K562 (cell line): ENCODE measurements around the gene NPAS3. TPM values are rescaled to one million over a fixed set of nuclear protein-coding genes. Genes with fewer than 3 reads are reported as not detected.

Experiments used
- ATAC-seq: fragments of 200-7000 bp; cut with Tn5 transposase; 3 replicates; pipeline ENCODE4 v1.9.1; 2020; ENCODE audit warnings: moderate library complexity
- BruUV-seq: library from RNA; stranded (reverse); fragments of 400-500 nt; replicated peaks from 2 replicates; lab custom pipeline; 2021; lab: Mats Ljungman, UMichigan
- CTCF ChIA-PET: fragments of 300-600 bp; formaldehyde crosslinking; extraction: SDS; loops from one replicate; lab custom pipeline; 2021; ENCODE audit warnings: low intra/inter-chr PET ratio; lab: Yijun Ruan, JAX
- POLR2A ChIA-PET: fragments of 300-600, 350-650 bp; sonication (Branson Sonifier 250); formaldehyde crosslinking; extraction: SDS; loops from one replicate; lab custom pipeline; 2021; ENCODE audit warnings: antibody characterized with exemption, inconsistent platforms; lab: Yijun Ruan, JAX
- DNase-seq, 4 experiments: peaks; one replicate each; pipeline versions ENCODE4 v3.0.0 to v3.0.0-alpha.2; 2011 to 2018; ENCODE audit warnings: low spot score in 3 of 4, mixed read lengths in 3 of 4; ENCODE audit errors: extremely low read depth in 1 of 4
- FAIRE-seq: peaks from 2 replicates; lab custom pipeline; 2011; peaks lifted over from hg19 to GRCh38; lab: Jason Lieb, UNC
- H2AFZ ChIP-seq: 2 replicates; pipeline ENCODE4 v1.6.0; 2011; ENCODE audit warnings: low read depth, low read length, control low read depth, inconsistent platforms
- H3K27ac ChIP-seq: fragments of 200-600 bp; 3 replicates; pipeline ENCODE4 v1.8.0; 2011; ENCODE audit warnings: low read depth, mild to moderate bottlenecking, control low read depth, inconsistent platforms, low read length, moderate library complexity, mixed read lengths; ENCODE audit errors: extremely low read depth
- H3K27me3 ChIP-seq, 2 experiments: fragments of 300-600 bp in 1 of 2; 2 replicates in 1 of 2; 3 replicates in 1 of 2; pipeline versions ENCODE4 v1.6.0 to v1.8.0; 2011; ENCODE audit warnings: inconsistent platforms in 2 of 2, low read length in 2 of 2, mild to moderate bottlenecking in 1 of 2, mixed read lengths in 1 of 2, moderate library complexity in 1 of 2; ENCODE audit not compliant: control insufficient read depth in 2 of 2, insufficient read depth in 2 of 2
- H3K36me3 ChIP-seq: fragments of 300-600 bp; 3 replicates; pipeline ENCODE4 v1.8.0; 2011; ENCODE audit warnings: mild to moderate bottlenecking, low read length, inconsistent platforms; ENCODE audit not compliant: control insufficient read depth, insufficient read depth
- H3K4me1 ChIP-seq, 2 experiments: fragments of 200-600 bp in 1 of 2; replicated peaks in 1 of 2; 2 replicates in 1 of 2; 3 replicates in 1 of 2; pipeline versions ENCODE4 v1.5.1 to v1.8.0; 2011; ENCODE audit warnings: inconsistent platforms in 2 of 2, low read length in 2 of 2, mild to moderate bottlenecking in 1 of 2, mixed read lengths in 1 of 2, moderate library complexity in 1 of 2; ENCODE audit not compliant: control insufficient read depth in 2 of 2, insufficient read depth in 2 of 2
- H3K4me2 ChIP-seq: 2 replicates; pipeline ENCODE4 v1.6.1; 2011; ENCODE audit warnings: low read length, control low read depth, inconsistent platforms, mixed read lengths; ENCODE audit not compliant: insufficient read depth
- H3K4me3 ChIP-seq: fragments of 200-600 bp; sonication (generic), shearing (Covaris generic); 2 replicates; pipeline ENCODE4 v1.5.1; 2016; ENCODE audit warnings: control low read depth, inconsistent platforms
- H3K79me2 ChIP-seq: fragments of 200-600 bp; 3 replicates; pipeline ENCODE4 v1.8.0; 2011; ENCODE audit warnings: low read length, inconsistent platforms; ENCODE audit not compliant: control insufficient read depth, insufficient read depth
- H3K9ac ChIP-seq, 2 experiments: 2 replicates each; pipeline versions ENCODE4 v1.6.0 to v1.6.1; 2011; ENCODE audit warnings: low read depth in 2 of 2, low read length in 2 of 2, control low read depth in 1 of 2, inconsistent platforms in 1 of 2, mild to moderate bottlenecking in 1 of 2, mixed read lengths in 1 of 2; ENCODE audit not compliant: insufficient read depth in 1 of 2
- H3K9me1 ChIP-seq: one replicate; pipeline ENCODE4 v1.6.0; 2011; ENCODE audit warnings: inconsistent platforms, mild to moderate bottlenecking, low read length, moderate library complexity; ENCODE audit not compliant: control insufficient read depth, insufficient read depth
- H3K9me3 ChIP-seq: replicated peaks from 2 replicates; pipeline ENCODE4 v1.5.1; 2011; ENCODE audit warnings: low read depth, low read length, inconsistent platforms; ENCODE audit not compliant: control insufficient read depth, insufficient read depth
- H4K20me1 ChIP-seq: replicated peaks from 2 replicates; pipeline ENCODE4 v1.6.1; 2011; ENCODE audit warnings: low read length, inconsistent platforms, mixed read lengths; ENCODE audit not compliant: control insufficient read depth, insufficient read depth
- C11orf30 ChIP-seq: fragments of 450-650 bp; IDR thresholded peaks from 2 replicates; pipeline ENCODE4 v1.6.1; 2016; ENCODE audit warnings: low read depth, mild to moderate bottlenecking
- GTF2B ChIP-seq: IDR thresholded peaks from 2 replicates; pipeline ENCODE4 v1.6.1; 2011; ENCODE audit not compliant: insufficient read length; ENCODE audit errors: extremely low read depth
- JUND ChIP-seq, 2 experiments: IDR thresholded peaks; 2 replicates in 1 of 2; 3 replicates in 1 of 2; pipeline ENCODE4 v1.6.1; 2011; ENCODE audit warnings: borderline replicate concordance in 2 of 2, low read depth in 2 of 2, low read length in 2 of 2, improper control_type of control experiment in 1 of 2, missing biosample characterization in 1 of 2, missing genetic modification characterization in 1 of 2, missing genetic modification reagents in 1 of 2
- NCOA2 ChIP-seq, 2 experiments: fragments of 450-650 bp; IDR thresholded peaks; 2 replicates each; pipeline ENCODE4 v1.6.1; 2018; ENCODE audit warnings: mild to moderate bottlenecking in 2 of 2, moderate library complexity in 1 of 2; ENCODE audit not compliant: partially characterized antibody in 2 of 2
- NCOR1 ChIP-seq: fragments of 450-650 bp; IDR thresholded peaks from 2 replicates; pipeline ENCODE4 v1.6.1; 2016; ENCODE audit warnings: mild to moderate bottlenecking, moderate library complexity
- TEAD4 ChIP-seq, 2 experiments: sonication (generic) in 1 of 2; formaldehyde crosslinking in 1 of 2; IDR thresholded peaks; 2 replicates each; pipeline versions ENCODE4 v1.6.1 to v1.8.0; 2012 to 2022; ENCODE audit warnings: borderline replicate concordance in 1 of 2, inconsistent platforms in 1 of 2, low read length in 1 of 2, mild to moderate bottlenecking in 1 of 2, missing genetic modification reagents in 1 of 2
- ZC3H8 ChIP-seq: fragments of 450-650 bp; IDR thresholded peaks from 2 replicates; pipeline ENCODE4 v1.6.1; 2017
- ZNF184 ChIP-seq: sonication (generic); formaldehyde crosslinking; IDR thresholded peaks from 2 replicates; pipeline ENCODE4 v1.5.0; 2020; ENCODE audit warnings: missing genetic modification reagents
- ZNF3 ChIP-seq: fragments of 250-450 bp; sonication (Bioruptor Pico); IDR thresholded peaks from 2 replicates; pipeline ENCODE4 v1.5.0; 2021; ENCODE audit warnings: mild to moderate bottlenecking, moderate library complexity
- ZNF717 ChIP-seq: fragments of 250-450 bp; sonication (Bioruptor Pico); IDR thresholded peaks from 2 replicates; pipeline ENCODE4 v1.5.0; 2021
- WGBS: fragments of 100-300 bp; shearing (Covaris generic); methylation state at CpG from one replicate; pipeline ENCODE4 v1.1.6; 2016; ENCODE audit warnings: low coverage, mixed read lengths; ENCODE audit not compliant: insufficient coverage; ENCODE audit errors: missing lambda C conversion rate; 5-methylcytosine and 5-hydroxymethylcytosine counted together
- in situ Hi-C: fragments of 300-500 bp; cut with MboI; formaldehyde crosslinking; loops from 4 replicates; pipeline ENCODE4 v1.15.0; 2018; ENCODE audit warnings: inconsistent platforms, mixed read lengths
- intact Hi-C: fragments of 100-400 bp; cut with micrococcal nuclease; formaldehyde crosslinking; loops from 2 replicates; pipeline ENCODE4 v1.14.2; 2022
- polyA plus RNA-seq, 8 experiments: library from polyadenylated mRNA; depleted of rRNA in 4 of 8; stranded (reverse) in 5 of 8; unstranded in 3 of 8; fragments of >200 nt; fragmentation: Nextera tagmentation in 2 of 8; fragmentation: Illumina TruSeq in 1 of 8; extraction: Ambion mirVana in 2 of 8; extraction: Trizol in 1 of 8; gene quantifications; 2 replicates each; pipeline versions ENCODE4 v1.2.1 to v1.2.3, GENCODE V29; 2011 to 2014; ENCODE audit warnings: inconsistent platforms in 1 of 8, missing spikeins in 1 of 8
- total RNA-seq, 7 experiments: library from RNA; depleted of rRNA in 6 of 7; stranded (reverse); fragments of >200 nt in 6 of 7; fragmentation: Illumina TruSeq in 2 of 7; extraction: Trizol in 2 of 7; gene quantifications; 2 replicates each; pipeline versions ENCODE4 v1.2.1 to v1.2.3, GENCODE V29; 2011 to 2021; ENCODE audit warnings: low replicate concordance in 1 of 7
- TF ChIP-seq, protein P1 (sequence below): sonication (generic); formaldehyde crosslinking; IDR thresholded peaks from 2 replicates; pipeline ENCODE4 v1.8.0; 2022; ENCODE audit warnings: mild to moderate bottlenecking, missing genetic modification reagents

Gene NPAS3
- total and polyA plus RNA-seq, 9 of the 15 experiments (the other 6 are each of a cell fraction or from before 2014, with no cell fraction given): 0.04 TPM; not detected in 8

DNA sequence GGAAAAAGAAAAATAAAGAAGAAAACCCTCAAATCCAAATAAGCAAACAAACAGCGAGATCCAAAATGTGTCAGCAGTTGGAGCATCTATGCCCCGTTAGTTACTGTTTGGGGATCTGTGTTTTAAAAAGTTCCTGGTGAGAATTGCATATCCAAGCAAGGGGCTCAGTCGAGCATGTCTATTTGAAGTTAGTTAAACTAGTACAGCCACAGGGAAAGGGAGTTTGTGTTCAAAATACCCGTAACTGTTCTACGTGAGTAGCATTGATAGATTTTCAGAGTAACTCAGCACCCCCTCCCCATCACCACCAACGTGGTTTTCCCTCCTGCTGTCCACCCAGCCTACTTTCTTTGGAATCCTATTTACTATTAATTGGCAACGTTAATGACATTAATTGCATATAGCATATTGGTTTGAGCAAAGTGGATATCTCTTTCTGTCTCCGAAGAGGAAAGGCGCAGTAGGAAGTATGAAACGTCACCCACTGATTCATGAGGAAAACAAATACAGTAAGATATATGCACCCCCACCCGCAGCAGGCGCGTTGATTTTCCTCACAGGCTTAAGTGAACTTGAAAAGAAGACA is 1.5 kb downstream of the NPAS3 start:
- Histone ChIP-seq H3K79me2 (no peaks in the 10 kb centered on the region), H2AFZ (no peak overlapping the region), H3K36me3 (no peaks in the 10 kb centered on the region), H3K4me2 (no peak overlapping the region), H3K4me1 (0 out of 5 replicates have a peak, but pooled peaks cover 0 to 4% of the 10 kb centered on the region in 2 experiments), H3K4me3 (no peak overlapping the region), H3K9me3 (no peaks in the 10 kb centered on the region), H4K20me1 (no peaks in the 10 kb centered on the region), H3K9me1 (no peaks in the 10 kb centered on the region), H3K9ac (no peak overlapping the region), H3K27ac (no peak overlapping the region), H3K27me3 (peaks cover 0 to 3% of the 10 kb centered on the region in 2 experiments; a peak in 2 of 5 replicates)
- POLR2A ChIA-PET: no interaction called here
- in situ Hi-C loops (no loop called here), intact Hi-C loops (no loop called here)
- 6% methylated on average over 10 of the region's 13 CpGs for WGBS
- BruUV-seq: no TSS peak
- FAIRE-seq: no peak
- no peak for ATAC-seq
- no peak for DNase-seq
- TF ChIP-seq ZNF3 (CRISPR knock-in tag) (no peak), ZNF717 (CRISPR knock-in tag) (no peak), GTF2B (no peak), TEAD4 (IDR thresholded peaks at IDR 0.05; ENCODE audit: low read length) (no peak), TEAD4 (CRISPR knock-in tag; IDR thresholded peaks at IDR 0.05; ENCODE audit: borderline replicate concordance) (no peak), NCOR1 (no peak), C11orf30 (no peak), ZC3H8 (no peak), JUND (IDR thresholded peaks at IDR 0.05; ENCODE audit: borderline replicate concordance, low read depth, low read length) (no peak), JUND (tag; IDR thresholded peaks at IDR 0.05; ENCODE audit: borderline replicate concordance, low read depth, low read length) (no peak), NCOA2 (IDR thresholded peaks at IDR 0.05; ENCODE audit: partially characterized antibody in 2 of 2) (no peak), ZNF184 (no peak)
- TF ChIP-seq, protein P1, sequence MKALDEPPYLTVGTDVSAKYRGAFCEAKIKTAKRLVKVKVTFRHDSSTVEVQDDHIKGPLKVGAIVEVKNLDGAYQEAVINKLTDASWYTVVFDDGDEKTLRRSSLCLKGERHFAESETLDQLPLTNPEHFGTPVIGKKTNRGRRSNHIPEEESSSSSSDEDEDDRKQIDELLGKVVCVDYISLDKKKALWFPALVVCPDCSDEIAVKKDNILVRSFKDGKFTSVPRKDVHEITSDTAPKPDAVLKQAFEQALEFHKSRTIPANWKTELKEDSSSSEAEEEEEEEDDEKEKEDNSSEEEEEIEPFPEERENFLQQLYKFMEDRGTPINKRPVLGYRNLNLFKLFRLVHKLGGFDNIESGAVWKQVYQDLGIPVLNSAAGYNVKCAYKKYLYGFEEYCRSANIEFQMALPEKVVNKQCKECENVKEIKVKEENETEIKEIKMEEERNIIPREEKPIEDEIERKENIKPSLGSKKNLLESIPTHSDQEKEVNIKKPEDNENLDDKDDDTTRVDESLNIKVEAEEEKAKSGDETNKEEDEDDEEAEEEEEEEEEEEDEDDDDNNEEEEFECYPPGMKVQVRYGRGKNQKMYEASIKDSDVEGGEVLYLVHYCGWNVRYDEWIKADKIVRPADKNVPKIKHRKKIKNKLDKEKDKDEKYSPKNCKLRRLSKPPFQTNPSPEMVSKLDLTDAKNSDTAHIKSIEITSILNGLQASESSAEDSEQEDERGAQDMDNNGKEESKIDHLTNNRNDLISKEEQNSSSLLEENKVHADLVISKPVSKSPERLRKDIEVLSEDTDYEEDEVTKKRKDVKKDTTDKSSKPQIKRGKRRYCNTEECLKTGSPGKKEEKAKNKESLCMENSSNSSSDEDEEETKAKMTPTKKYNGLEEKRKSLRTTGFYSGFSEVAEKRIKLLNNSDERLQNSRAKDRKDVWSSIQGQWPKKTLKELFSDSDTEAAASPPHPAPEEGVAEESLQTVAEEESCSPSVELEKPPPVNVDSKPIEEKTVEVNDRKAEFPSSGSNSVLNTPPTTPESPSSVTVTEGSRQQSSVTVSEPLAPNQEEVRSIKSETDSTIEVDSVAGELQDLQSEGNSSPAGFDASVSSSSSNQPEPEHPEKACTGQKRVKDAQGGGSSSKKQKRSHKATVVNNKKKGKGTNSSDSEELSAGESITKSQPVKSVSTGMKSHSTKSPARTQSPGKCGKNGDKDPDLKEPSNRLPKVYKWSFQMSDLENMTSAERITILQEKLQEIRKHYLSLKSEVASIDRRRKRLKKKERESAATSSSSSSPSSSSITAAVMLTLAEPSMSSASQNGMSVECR: no peak
- CTCF ChIA-PET: no interaction called here
